GM18858 (cell line): ENCODE measurements around the gene FAM53B.

Source experiments
- ATAC-seq: cut with Tn5 transposase; IDR thresholded peaks from one replicate; pipeline ENCODE4 v1.9.1; 2021; ENCODE audit not compliant: unreplicated experiment

The FAM53B gene

DNA sequence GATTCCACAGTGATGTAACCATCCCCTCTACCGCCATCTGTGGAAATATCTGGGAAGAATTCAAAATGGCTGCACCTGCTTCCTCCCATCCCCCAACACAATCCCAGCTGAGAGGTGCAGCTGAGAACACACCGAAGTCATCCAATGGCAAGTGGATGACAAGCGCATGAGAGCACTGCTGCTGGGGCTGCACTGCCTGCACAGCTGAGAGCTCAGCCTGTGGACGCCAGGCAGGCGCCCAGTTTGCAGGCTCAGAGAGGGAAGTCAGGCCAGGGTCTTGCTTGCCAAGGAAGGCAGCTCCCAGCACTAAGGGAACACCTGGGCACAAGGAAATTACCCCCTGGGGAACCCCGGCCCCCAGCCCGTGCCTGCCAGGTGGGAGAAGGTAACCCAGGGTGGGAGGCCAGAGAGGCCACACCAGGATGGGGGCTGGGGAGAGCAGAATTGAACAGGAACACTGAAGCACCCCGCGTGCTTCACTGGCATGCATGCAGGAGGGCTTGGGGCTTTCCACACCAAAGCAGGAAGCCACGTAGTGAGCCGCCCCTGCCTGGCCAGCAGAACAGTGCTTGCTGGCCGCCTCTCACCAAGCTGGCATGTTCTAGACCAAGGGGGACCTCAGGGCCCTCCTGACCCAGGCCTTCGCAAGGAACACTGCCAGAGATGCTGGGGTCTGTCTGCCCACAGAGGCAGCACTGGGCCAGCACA, 46.2 kb downstream of the FAM53B start:
- ATAC-seq, result no peak

GRCh38 chr10:124697443-124697836, 46.7 kb downstream of the FAM53B start:
- ATAC-seq, result no peak

DNA sequence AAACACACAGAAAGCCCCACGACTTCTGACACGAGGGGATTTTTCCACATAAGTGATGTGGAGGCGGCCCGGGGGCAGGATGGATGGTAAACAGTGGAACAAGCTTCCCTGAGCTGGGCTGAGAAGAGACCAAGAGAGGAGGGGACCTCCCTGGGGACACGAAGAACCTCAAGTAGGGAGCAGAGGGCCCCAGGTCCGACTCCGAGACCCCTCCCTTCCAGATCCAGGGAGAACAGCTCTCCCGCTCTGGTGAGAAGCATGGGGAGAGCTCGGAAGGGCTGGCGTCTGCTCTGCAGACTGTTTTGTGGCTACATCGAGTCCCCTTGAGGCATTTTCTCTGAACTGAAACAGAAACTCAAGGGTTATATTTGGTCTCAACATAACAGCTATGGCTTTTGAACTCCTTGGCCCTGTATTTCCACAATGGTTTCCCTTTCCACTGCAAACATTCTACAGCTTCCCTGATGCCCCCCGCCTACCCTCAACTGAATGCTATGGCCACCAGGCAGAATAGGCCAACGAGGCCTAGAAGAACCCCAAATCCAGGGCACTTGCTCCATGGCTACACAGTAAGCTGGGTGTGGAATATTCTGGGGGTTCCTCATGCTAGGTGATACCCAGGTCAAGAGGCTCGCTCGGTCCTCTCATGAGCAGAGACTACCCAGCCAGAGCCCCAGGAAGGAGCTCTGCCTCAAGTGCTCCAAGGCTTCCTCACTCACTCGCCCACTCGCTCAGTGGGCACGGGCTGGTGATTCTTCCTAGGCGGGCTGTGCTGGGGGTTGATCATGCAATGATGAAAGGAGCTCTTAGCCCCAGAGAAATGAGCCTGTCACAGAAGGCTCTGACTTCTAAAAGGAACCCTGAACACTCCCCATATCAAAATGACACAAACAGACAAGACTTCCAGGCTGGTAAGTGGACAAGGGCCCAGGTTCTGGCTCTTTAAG, 47.5 kb downstream of the FAM53B start:
- ATAC-seq, result peak; percentile 57

DNA sequence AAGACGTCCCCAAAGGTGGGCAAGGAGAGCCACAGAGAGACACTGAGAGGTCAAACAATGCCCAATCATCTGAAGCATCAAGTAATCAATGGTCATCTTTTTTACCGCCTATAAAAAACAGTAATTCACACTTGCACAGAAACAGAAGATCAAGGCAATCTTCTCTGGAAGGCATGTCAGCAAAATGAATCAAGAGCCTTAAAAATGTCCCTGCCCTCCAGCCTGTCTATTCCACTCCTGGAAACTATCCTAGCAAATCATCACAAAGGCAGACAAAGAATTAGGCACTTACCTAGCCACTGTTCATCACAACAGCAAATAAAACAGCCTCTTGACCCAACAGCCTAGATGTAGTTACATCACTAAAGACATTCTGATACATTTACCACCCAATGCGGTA, 48.9 kb downstream of the FAM53B start:
- ATAC-seq, result no peak

GRCh38 chr10:124694481-124695220, 49.5 kb downstream of the FAM53B start:
- no peak for ATAC-seq

DNA sequence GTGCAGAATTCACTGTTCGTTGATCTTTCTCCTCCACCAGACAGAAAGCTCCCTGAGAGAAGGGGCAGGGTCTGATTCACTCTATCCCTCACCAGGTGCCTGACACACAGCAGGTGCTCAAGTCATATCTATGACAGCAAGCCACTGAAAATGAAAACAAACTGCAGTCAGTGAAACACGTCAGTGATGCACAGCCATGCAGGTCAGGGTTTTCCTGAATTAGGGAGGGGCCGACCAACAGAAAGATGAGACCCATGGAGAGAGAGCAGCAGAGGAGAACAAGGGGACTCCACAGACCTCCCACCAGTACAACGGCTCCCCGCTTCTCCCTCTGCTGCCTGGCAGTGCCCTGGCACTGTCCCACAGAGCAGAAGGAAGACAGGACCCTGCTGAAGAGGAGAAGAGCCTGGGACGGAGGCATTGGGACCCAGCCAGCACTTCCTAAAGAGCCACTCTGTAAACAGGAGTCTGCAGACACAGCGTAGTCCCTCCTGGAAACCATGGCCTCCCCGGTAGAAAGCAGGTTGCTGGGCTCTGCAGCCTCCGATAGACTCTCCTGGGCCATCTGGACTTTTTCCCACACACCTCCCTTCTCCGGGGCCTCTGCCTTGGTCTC, 50.3 kb downstream of the FAM53B start:
- ATAC-seq, result no peak

- ATAC-seq, result no peak
These were observed 50.8 kb downstream of the FAM53B start for GRCh38 chr10:124693396-124693795.

DNA sequence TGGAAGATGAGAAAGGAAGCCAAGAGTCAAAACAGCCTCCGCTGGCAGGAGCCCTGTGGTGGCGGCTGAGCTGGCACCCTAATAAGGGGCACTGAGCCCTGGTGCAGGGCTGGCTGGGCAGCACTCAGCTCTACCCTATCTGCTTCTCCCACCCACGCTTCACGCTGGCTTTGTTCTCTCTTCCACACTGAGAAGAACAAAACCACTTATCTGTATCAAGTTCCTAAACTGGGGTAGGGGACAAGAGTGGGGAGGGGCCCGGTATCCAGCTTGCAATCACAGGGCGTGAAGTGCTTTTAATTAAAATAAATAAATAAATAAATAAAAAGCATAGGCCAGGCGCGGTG, 52.1 kb downstream of the FAM53B start:
- no peak for ATAC-seq

DNA sequence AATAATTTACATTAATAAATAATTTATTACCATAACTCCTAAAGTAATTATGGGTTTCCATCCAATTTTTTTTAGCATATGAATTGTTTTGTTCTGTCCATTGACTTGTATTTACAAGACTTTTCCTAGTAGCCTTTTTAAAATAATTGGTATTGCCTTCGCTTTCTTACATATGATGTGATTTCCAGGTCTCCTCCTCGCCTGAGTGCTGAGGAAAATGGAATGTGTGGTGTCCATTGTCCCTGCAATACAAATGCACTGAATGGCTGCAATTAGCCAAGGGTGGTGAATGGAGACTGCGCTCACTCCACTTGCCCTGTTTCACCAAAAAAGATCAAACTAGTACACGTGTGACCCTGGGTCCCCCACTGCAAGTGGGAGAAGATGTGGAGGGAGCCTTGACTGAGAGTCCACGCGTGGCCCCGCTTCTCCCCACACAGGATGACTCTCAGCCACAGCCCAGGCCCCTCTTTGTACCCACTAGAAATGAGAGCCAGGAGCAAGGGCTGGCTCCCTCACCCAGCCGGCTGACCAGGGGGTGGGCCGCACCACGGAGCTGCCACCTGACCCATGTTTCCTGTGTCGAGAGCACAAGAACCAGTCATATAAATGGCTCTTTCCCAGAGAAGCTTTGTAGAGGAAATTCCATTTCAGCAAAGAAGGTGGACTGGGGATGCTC, 52.6 kb downstream of the FAM53B start:
- ATAC-seq, result no peak

DNA sequence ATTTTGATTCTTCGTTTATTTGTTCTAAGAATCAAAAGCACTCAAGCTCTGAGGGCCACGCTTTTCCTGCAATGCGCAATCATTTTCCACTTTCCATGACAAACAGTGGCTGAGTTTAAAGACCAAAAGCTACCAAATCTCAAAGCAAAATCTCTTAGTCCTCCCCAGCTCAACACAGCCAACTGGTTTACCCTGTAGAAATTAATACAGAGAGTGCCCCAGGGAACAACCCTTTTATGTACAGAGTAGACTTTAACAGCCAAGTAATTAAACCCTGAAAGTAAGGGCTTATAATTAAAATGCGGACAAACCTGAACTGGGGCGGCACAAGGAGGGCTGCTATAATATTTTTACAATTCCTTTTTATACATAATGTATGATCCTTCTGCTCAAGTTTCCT, 53.2 kb downstream of the FAM53B start:
- no peak for ATAC-seq

DNA sequence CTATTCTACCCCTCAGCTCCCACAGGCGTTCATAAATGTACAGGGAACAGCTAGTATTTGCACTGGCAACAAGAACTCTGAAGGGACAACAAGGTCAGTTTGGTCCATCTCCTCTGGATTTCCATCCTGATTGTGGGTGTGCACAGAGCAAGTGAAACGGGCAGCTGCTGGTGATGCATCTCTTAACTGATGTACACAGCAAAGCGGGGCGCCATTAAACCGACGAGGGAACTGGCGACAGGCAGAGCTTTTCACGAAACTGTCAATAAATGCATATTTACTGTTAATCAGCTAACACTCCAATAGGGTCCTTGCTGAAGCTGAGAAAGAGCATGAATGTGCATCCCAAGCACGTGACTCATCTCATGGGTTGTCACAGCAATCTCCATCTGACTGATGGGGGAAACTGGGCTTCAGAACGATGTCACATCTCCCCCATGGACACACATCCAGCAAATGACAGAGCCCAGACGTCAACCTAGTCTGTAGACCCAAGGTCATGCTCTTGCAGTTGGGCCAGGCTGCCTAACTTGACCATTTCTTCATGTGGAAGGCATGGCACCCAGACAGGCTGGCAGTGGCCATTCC, 54.2 kb downstream of the FAM53B start:
- ATAC-seq, result no peak

GRCh38 chr10:124688889-124689670, 55.1 kb downstream of the FAM53B start:
- ATAC-seq, result peak; percentile 91

- no peak for ATAC-seq
These were observed 55.8 kb downstream of the FAM53B start for GRCh38 chr10:124688386-124688785.

- no peak for ATAC-seq
These were observed 57.3 kb downstream of the FAM53B start for GRCh38 chr10:124686707-124687376.

DNA sequence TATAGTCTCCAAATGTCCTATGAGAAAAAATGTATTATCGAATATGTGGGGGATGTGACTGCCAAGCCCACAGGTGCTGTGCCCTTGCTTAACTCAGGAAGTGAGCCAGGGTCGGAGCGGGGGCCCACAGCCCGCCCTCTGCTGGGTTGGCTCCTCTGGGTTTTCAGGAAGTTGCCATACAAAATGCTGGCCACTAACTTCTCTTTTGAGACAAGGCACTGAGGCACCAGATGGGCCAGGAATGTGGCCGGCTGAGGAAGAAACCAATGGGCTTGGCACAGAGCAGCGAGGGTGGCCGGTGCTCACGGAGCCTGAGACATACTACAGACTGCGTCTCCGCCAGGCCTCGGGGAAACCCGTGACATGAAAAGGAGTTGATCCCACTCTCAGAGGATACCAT, 58.9 kb downstream of the FAM53B start:
- ATAC-seq, result no peak

DNA sequence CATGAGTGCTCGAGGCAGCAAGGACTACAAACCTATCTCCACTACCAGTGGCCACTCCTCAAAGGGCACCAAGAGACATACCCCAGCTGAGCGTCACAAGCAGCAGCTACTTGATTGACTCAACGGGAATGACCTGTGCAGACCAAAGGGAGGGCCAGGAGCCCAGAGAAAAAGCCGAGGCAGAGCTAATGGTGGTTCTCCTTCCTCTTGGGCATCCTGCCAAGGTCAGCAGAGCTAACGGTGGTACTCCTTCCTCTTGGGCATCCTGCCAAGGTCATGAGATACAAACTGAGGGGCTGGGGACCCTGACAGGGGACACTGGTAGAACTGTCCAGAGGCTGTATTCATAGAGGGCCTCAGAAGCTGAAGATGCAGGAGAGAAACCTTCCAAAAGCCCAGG, 60.4 kb downstream of the FAM53B start:
- ATAC-seq, result no peak

DNA sequence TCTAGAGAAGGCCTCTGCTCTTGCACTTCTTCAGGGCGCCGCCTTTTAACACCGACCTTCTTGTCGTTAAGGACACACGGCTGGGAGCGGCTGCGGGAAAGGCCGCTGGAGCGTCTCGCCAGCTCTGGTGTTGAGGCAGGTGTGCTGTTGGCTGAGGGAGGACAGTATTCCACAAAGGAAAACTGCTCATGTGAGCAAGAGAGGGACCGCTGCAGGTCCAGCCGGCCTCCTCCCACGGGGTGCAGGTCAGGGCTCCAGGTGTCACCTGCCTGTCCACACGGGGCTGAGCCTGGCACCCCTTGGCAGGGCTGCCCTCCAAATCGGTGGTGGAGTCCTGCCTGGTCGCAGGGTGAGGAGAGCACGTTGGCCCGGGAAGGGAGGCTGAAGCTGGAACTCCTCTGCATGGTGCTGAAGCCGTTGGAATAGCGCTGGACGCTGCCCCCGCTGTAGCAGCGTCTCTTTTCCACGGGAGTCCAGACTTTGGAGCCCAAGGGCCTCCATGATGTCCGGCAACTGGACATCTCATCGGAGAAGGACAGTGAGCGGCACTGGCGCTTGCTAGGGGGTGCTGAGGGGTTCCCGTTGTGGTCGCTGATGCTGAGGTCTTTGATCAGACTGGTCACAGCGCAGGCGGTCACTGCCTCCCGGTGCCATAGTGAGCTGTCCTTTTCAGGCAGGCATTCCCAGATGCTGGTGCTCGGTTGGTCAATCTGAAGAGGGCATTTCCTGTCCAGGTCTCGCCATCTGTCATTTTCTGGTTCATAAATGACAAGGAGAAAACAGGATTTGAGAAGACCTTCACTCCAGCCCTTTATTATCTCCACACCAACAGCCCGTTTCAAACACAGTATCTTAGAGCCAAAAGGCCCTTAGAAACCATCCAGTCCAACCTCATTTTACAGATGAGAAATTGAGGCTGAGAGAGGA, 62.3 kb downstream of the FAM53B start:
- no peak for ATAC-seq

DNA sequence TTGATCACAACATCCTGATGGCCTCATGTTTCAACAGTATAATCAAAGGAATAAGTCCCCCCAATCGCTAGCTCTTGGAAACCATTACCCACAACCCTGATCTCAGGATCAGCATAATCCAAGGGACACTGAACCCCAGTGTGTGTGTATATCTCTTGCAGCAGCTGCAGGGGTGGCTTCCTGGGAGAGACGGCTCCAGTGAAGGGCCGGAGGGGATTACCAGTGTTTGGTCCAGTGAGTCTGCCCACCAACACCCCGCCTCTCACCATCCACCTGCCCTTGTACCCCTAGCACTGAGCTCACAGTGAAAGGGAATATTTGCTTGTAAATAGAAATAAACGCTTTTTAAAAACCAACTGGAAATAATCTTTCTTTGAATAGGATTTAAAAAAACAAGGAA, 63.1 kb downstream of the FAM53B start:
- ATAC-seq, result no peak
